ENCODE measurements around the gene ATF3.

DNA sequence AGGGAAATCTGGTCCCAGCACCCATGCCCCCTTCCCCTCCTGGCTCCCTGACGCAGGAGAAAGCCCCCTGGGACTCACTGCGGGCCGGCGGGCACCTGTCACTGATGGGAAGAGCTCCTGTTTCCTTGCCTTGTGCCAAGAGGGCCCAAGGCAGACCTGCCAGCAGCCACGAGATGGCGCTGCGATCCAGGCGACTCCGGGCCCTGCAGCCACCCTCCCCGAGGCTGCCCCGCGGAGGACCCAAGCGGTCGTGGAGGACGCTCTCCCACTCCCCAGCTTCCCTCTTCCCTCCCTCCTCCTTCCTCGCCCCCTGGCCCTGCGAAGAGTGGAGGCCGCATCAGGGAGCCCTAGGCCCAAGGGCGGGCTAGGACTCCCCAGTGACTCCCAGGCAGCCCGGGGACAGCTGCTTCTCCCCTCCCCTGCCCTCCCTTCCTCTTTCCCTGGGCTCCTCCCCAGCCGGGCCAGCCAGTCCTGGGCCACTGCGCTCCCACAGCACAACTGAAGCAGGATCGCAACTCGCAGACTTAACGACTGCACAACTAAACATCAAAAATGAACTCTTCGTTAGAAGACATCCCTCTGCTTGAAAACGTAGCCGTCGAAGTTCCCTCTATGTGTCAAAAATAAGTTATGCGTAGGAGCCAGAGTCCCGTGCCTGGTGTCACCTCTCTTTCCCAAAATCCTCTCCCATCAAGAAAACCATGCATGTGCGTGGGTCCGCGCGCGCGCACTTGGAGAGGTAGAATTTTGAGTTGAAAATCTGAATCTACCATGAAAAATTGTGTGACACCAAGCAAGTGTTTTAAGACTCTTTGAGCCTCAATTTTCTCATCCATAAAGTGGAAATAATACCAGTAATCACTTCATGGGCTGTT is 56.9 kb downstream of the ATF3 start:
- TF ChIP-seq CTCF (IDR thresholded peaks at IDR 0.05; ENCODE audit: low read depth, low read length) (peak; percentile 76), POLR2A (IDR thresholded peaks at IDR 0.05; ENCODE audit: extremely low read depth, insufficient read length) (no peak), MYC (IDR thresholded peaks at IDR 0.05; ENCODE audit: low read depth, low read length) (no peak; the same call in 1 of the 2 replicates)
- TF ChIP-seq, protein P1, sequence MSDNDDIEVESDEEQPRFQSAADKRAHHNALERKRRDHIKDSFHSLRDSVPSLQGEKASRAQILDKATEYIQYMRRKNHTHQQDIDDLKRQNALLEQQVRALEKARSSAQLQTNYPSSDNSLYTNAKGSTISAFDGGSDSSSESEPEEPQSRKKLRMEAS (IDR thresholded peaks at IDR 0.05; ENCODE audit: low read depth, low read length) = no peak
